IMR-90 (cell line): Measurements from ENCODE around the gene FAM131C. TPM values are rescaled to one million over a fixed set of nuclear protein-coding genes. Genes with fewer than 3 reads are reported as not detected.

Experiments used
- ATAC-seq: fragments of 200-7000 bp; cut with Tn5 transposase; 2 replicates; pipeline ENCODE4 v1.9.1; 2020; ENCODE audit warnings: low read depth, mild to moderate bottlenecking, moderate library complexity
- BruUV-seq: library from RNA; stranded (reverse); fragments of 400-500 nt; replicated peaks from 2 replicates; lab custom pipeline; 2021; lab: Mats Ljungman, UMichigan
- CTCF ChIA-PET: fragments of 300-600 bp; formaldehyde crosslinking; extraction: SDS; loops from one replicate; lab custom pipeline; 2021; ENCODE audit warnings: antibody characterized with exemption; lab: Yijun Ruan, JAX
- POLR2A ChIA-PET: fragments of 300-600 bp; sonication (Branson Sonifier 250); formaldehyde crosslinking; loops from one replicate; lab custom pipeline; 2022; ENCODE audit warnings: antibody characterized with exemption; ENCODE audit not compliant: unreplicated experiment; lab: Charles Lee
- DNase-seq: peaks from one replicate; pipeline ENCODE4 v3.0.0; 2013
- H2AFZ ChIP-seq: replicated peaks from 2 replicates; pipeline ENCODE3; 2013; ENCODE audit warnings: low read length, mild to moderate bottlenecking; ENCODE audit not compliant: poor library complexity
- H2AK5ac ChIP-seq: 2 replicates; pipeline ENCODE4 v1.6.1; 2013; ENCODE audit warnings: low read depth, low read length, inconsistent platforms
- H2AK9ac ChIP-seq: replicated peaks from 2 replicates; pipeline ENCODE3; 2013; ENCODE audit warnings: mild to moderate bottlenecking, low read depth, low read length, moderate library complexity; ENCODE audit not compliant: poor library complexity
- H2BK120ac ChIP-seq: 2 replicates; pipeline ENCODE4 v1.6.1; 2013; ENCODE audit warnings: low read depth, low read length, inconsistent platforms
- H2BK15ac ChIP-seq: 3 replicates; pipeline ENCODE4 v1.6.1; 2013; ENCODE audit warnings: low read depth, low read length, inconsistent platforms
- H2BK20ac ChIP-seq: 2 replicates; pipeline ENCODE4 v1.6.1; 2013; ENCODE audit warnings: low read depth, mild to moderate bottlenecking, inconsistent platforms, low read length, moderate library complexity
- H2BK5ac ChIP-seq: 2 replicates; pipeline ENCODE4 v1.6.1; 2013; ENCODE audit warnings: mild to moderate bottlenecking, low read depth, low read length, inconsistent platforms; ENCODE audit not compliant: poor library complexity, severe bottlenecking
- H3K14ac ChIP-seq: replicated peaks from 2 replicates; pipeline ENCODE4 v1.6.1; 2013; ENCODE audit warnings: low read depth, low read length, inconsistent platforms
- H3K18ac ChIP-seq: 2 replicates; pipeline ENCODE4 v1.6.1; 2013; ENCODE audit warnings: low read depth, low read length, control low read depth
- H3K23ac ChIP-seq: 2 replicates; pipeline ENCODE4 v1.6.1; 2013; ENCODE audit warnings: low read depth, low read length, inconsistent platforms
- H3K27ac ChIP-seq: 2 replicates; pipeline ENCODE4 v1.5.1; 2013; ENCODE audit warnings: mild to moderate bottlenecking, control low read depth, low read length; ENCODE audit not compliant: insufficient read depth
- H3K27me3 ChIP-seq: 2 replicates; pipeline ENCODE4 v1.6.1; 2013; ENCODE audit warnings: low read length; ENCODE audit not compliant: control insufficient read depth, insufficient read depth
- H3K36me3 ChIP-seq: 2 replicates; pipeline ENCODE4 v1.6.1; 2013; ENCODE audit warnings: low read length, mixed read lengths; ENCODE audit not compliant: control insufficient read depth, insufficient read depth
- H3K4ac ChIP-seq: 2 replicates; pipeline ENCODE4 v1.6.1; 2013; ENCODE audit warnings: low read depth, low read length, inconsistent platforms
- H3K4me1 ChIP-seq: 2 replicates; pipeline ENCODE4 v1.6.1; 2013; ENCODE audit warnings: low read length, mixed read lengths; ENCODE audit not compliant: control insufficient read depth, insufficient read depth
- H3K4me2 ChIP-seq: 2 replicates; pipeline ENCODE4 v1.6.1; 2013; ENCODE audit warnings: low read depth, mild to moderate bottlenecking, control low read depth, low read length, moderate library complexity
- H3K4me3 ChIP-seq: 2 replicates; pipeline ENCODE4 v1.5.1; 2013; ENCODE audit warnings: low read depth, mild to moderate bottlenecking, control low read depth, low read length, moderate library complexity; ENCODE audit not compliant: insufficient read depth
- H3K56ac ChIP-seq: 2 replicates; pipeline ENCODE4 v1.6.1; 2013; ENCODE audit warnings: low read length, inconsistent platforms; ENCODE audit not compliant: insufficient read depth; ENCODE audit errors: extremely low read depth
- H3K79me1 ChIP-seq, 2 experiments: 2 replicates each; pipeline ENCODE4 v1.6.1; 2013; ENCODE audit warnings: low read length in 2 of 2, inconsistent platforms in 1 of 2, low read depth in 1 of 2
- H3K9ac ChIP-seq: 2 replicates; pipeline ENCODE4 v1.6.1; 2013; ENCODE audit warnings: low read depth, low read length, control low read depth
- H3K9me1 ChIP-seq: 2 replicates; pipeline ENCODE4 v1.6.1; 2013; ENCODE audit warnings: low read length, inconsistent platforms; ENCODE audit not compliant: insufficient read depth
- H3K9me3 ChIP-seq: 2 replicates; pipeline ENCODE4 v1.6.1; 2013; ENCODE audit warnings: low read length; ENCODE audit not compliant: control insufficient read depth, insufficient read depth
- H4K20me1 ChIP-seq: 2 replicates; pipeline ENCODE4 v1.6.1; 2013; ENCODE audit warnings: low read length, inconsistent platforms; ENCODE audit not compliant: insufficient read depth
- H4K5ac ChIP-seq: 2 replicates; pipeline ENCODE4 v1.6.1; 2013; ENCODE audit warnings: mild to moderate bottlenecking, low read depth, low read length, control low read depth
- H4K8ac ChIP-seq, 2 experiments: 2 replicates each; pipeline ENCODE4 v1.6.1; 2013; ENCODE audit warnings: low read depth in 2 of 2, low read length in 2 of 2, control low read depth in 1 of 2, inconsistent platforms in 1 of 2
- H4K91ac ChIP-seq: 2 replicates; pipeline ENCODE4 v1.6.1; 2013; ENCODE audit warnings: low read depth, low read length, inconsistent platforms; ENCODE audit not compliant: insufficient read depth
- BHLHE40 ChIP-seq: fragments of 150-350 bp; IDR thresholded peaks from 2 replicates; pipeline ENCODE4 v1.6.1; 2016; ENCODE audit warnings: mild to moderate bottlenecking, low read depth, low read length
- CEBPB ChIP-seq: IDR thresholded peaks from 2 replicates; pipeline ENCODE4 v1.6.1; 2012; ENCODE audit warnings: low read depth, low read length, improper control_type of control experiment
- CHD1 ChIP-seq: IDR thresholded peaks from 2 replicates; pipeline ENCODE4 v1.6.1; 2012; ENCODE audit warnings: low read depth, low read length, improper control_type of control experiment
- FOS ChIP-seq: fragments of 150-350 bp; IDR thresholded peaks from 2 replicates; pipeline ENCODE4 v1.6.1; 2016; ENCODE audit warnings: low read depth, low read length
- MAFK ChIP-seq: IDR thresholded peaks from 2 replicates; pipeline ENCODE4 v1.6.1; 2012; ENCODE audit warnings: low read depth, low read length, improper control_type of control experiment
- MXI1 ChIP-seq: IDR thresholded peaks from 2 replicates; pipeline ENCODE4 v1.6.1; 2012; ENCODE audit warnings: low read depth, mild to moderate bottlenecking, low read length, moderate library complexity, borderline replicate concordance
- NFE2L2 ChIP-seq: fragments of 150-350 bp; IDR thresholded peaks from 2 replicates; pipeline ENCODE4 v1.6.1; 2016; ENCODE audit warnings: low read depth, mild to moderate bottlenecking, low read length
- POLR2A ChIP-seq: IDR thresholded peaks from 2 replicates; pipeline ENCODE4 v1.6.1; 2012; ENCODE audit warnings: mild to moderate bottlenecking, low read depth, low read length
- RAD21 ChIP-seq: IDR thresholded peaks from 2 replicates; pipeline ENCODE4 v1.6.1; 2012; ENCODE audit warnings: low read length, improper control_type of control experiment
- RCOR1 ChIP-seq: IDR thresholded peaks from 2 replicates; pipeline ENCODE4 v1.6.1; 2012; ENCODE audit warnings: mild to moderate bottlenecking, low read length, improper control_type of control experiment; ENCODE audit not compliant: insufficient replicate concordance
- SMC3 ChIP-seq: fragments of 150-350 bp; IDR thresholded peaks from 2 replicates; pipeline ENCODE4 v1.6.1; 2016; ENCODE audit warnings: low read depth, mild to moderate bottlenecking, antibody characterized with exemption, low read length, moderate library complexity
- WGBS, 2 experiments: methylation state at CpG; one replicate each; pipeline versions ENCODE4 v1.1.5 to v1.1.7; 2013; ENCODE audit warnings: missing lambda C conversion rate in 2 of 2; ENCODE audit not compliant: insufficient read length in 1 of 2; ENCODE audit errors: extremely low coverage in 2 of 2; 5-methylcytosine and 5-hydroxymethylcytosine counted together
- dilution Hi-C: fragments of 300-500 bp; cut with HindIII; formaldehyde crosslinking; loops from one replicate; pipeline ENCODE4 v1.14.3; 2018; ENCODE audit warnings: low sequenced_read_pairs; ENCODE audit not compliant: unreplicated experiment
- in situ Hi-C: fragments of 300-500 bp; cut with MboI; formaldehyde crosslinking; loops from 3 replicates; pipeline ENCODE4 v1.14.3; 2019; ENCODE audit warnings: low sequenced_read_pairs, inconsistent platforms, mixed read lengths
- intact Hi-C: fragments of 100-400 bp; cut with micrococcal nuclease; formaldehyde crosslinking; loops from 2 replicates; pipeline ENCODE4 v1.10.0; 2022
- polyA plus RNA-seq, 3 experiments: library from polyadenylated mRNA; depleted of rRNA; stranded (reverse); fragments of >200 nt; gene quantifications; 2 replicates each; pipeline ENCODE4 v1.2.3, GENCODE V29; 2012; ENCODE audit warnings: low replicate concordance in 1 of 3
- total RNA-seq: library from RNA; depleted of rRNA; stranded (reverse); fragments of >200 nt; gene quantifications from 2 replicates; pipeline ENCODE4 v1.2.3, GENCODE V29; 2012
- TF ChIP-seq, protein P1 (sequence below): fragments of 150-350 bp; IDR thresholded peaks from 2 replicates; pipeline ENCODE4 v1.6.1; 2016; ENCODE audit warnings: low read depth, mild to moderate bottlenecking, low read length, moderate library complexity, borderline replicate concordance

The FAM131C gene
- total and polyA plus RNA-seq, 2 of the 4 experiments (the other 2 are of a cell fraction): 0.18 to 1.0 TPM

DNA sequence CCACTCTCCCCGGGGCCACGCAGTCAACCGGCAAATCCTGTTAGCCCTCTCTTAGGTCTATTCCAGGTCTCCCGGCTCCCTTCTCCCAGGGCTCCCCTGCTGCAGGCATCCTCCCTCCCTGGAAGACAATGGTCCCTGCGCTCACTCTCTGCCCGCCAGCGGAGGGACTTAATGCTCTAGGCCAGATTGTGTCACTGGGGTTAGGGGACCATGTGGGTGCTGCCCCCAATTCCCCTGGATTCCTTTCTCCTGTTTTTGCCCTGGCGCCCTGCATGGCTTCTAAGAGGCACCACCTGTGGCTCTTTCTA, 8.2 kb downstream of the FAM131C start:
- no peak overlapping the region for H2AFZ ChIP-seq
- H2AK5ac ChIP-seq: no peak overlapping the region
- no peak overlapping the region for H4K91ac ChIP-seq
- TF ChIP-seq MXI1 (no peak), BHLHE40 (no peak), CHD1 (no peak), FOS (no peak), NFE2L2 (no peak), RCOR1 (no peak), RAD21 (no peak), POLR2A (no peak), CEBPB (no peak), MAFK (no peak), SMC3 (no peak)
- TF ChIP-seq, protein P1, sequence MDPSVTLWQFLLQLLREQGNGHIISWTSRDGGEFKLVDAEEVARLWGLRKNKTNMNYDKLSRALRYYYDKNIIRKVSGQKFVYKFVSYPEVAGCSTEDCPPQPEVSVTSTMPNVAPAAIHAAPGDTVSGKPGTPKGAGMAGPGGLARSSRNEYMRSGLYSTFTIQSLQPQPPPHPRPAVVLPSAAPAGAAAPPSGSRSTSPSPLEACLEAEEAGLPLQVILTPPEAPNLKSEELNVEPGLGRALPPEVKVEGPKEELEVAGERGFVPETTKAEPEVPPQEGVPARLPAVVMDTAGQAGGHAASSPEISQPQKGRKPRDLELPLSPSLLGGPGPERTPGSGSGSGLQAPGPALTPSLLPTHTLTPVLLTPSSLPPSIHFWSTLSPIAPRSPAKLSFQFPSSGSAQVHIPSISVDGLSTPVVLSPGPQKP: no peak
- H3K27ac ChIP-seq: no peak overlapping the region
- no peak overlapping the region for H2BK5ac ChIP-seq
- dilution Hi-C loops: no loop called here
- no peak overlapping the region for H3K4ac ChIP-seq
- no peak for ATAC-seq
- no peak overlapping the region for H3K56ac ChIP-seq
- H4K8ac ChIP-seq: no peak overlapping the region
- H3K4me3 ChIP-seq: no peak overlapping the region
- no peak overlapping the region for H2BK20ac ChIP-seq
- no peak overlapping the region for H3K23ac ChIP-seq
- ChIA-PET POLR2A (no interaction called here), CTCF (interaction anchor here (1.3 kb wide), 1 partner anchor 9 kb away, joined by 4 read pairs; no protein-coding TSS in a partner anchor)
- no peak for DNase-seq
- no peaks in the 10 kb centered on the region for H3K9me3 ChIP-seq
- intact Hi-C loops: no loop called here
- no TSS peak for BruUV-seq
- no peak overlapping the region for H3K14ac ChIP-seq
- H2BK120ac ChIP-seq: no peak overlapping the region
- peak overlapping the region; percentile 50 for H2AK9ac ChIP-seq
- no peaks in the 10 kb centered on the region; the same call in 1 of the 2 replicates for H4K20me1 ChIP-seq
- H3K9me1 ChIP-seq: no peaks in the 10 kb centered on the region
- no peak overlapping the region for H2BK15ac ChIP-seq
- no peaks in the 10 kb centered on the region for H3K36me3 ChIP-seq
- in situ Hi-C loops: no loop called here
- no peaks in the 10 kb centered on the region for H3K79me1 ChIP-seq
- H3K9ac ChIP-seq: no peak overlapping the region
- H3K4me1 ChIP-seq: peaks cover 4% of the 10 kb centered on the region; the same call in 1 of the 2 replicates
- H4K5ac ChIP-seq: no peak overlapping the region
- 33% methylated on average over 4 of the region's 8 CpGs; no CpG with 5 or more reads in 1 of the 2 experiments for WGBS, 2 experiments
- no peak overlapping the region for H3K4me2 ChIP-seq
- H3K18ac ChIP-seq: no peak overlapping the region
- H3K27me3 ChIP-seq: peaks cover 45% of the 10 kb centered on the region
